ENCODE data around the gene UPK3B.

- TF ChIP-seq CTCF (conservative IDR thresholded peaks at IDR 0.05 in 1 of 2, IDR thresholded peaks at IDR 0.05 in 1 of 2; ENCODE audit: extremely low read depth in 1 of 2, insufficient read depth in 1 of 2, low read depth in 1 of 2, low read length in 2 of 2) = no peak
- no peak for TF ChIP-seq EZH2 (IDR thresholded peaks at IDR 0.05; ENCODE audit: borderline replicate concordance, low read length)
Observed at GRCh38 chr7:76505168-76506080, 4.9 kb upstream of the UPK3B start.

Measured in mammary epithelial cell (primary cell).